DMS53 (cell line): ENCODE data around the gene GLT1D1.

ENCODE experiments used
- DNase-seq: peaks from one replicate; lab custom pipeline; 2025; lab: John Stamatoyannopoulos, UW

Gene GLT1D1

GRCh38 chr12:128966203-128966810 is 113.0 kb downstream of the GLT1D1 start:
- DNase-seq, result peak; percentile 11

- no peak for DNase-seq
These were observed 115.4 kb downstream of the GLT1D1 start for GRCh38 chr12:128968668-128969067.

- DNase-seq, result peak; percentile 96
These were observed 116.3 kb downstream of the GLT1D1 start for GRCh38 chr12:128969480-128970055.

GRCh38 chr12:128970110-128970509 is 116.8 kb downstream of the GLT1D1 start:
- DNase-seq, result peak; percentile 56

- peak; percentile 27 for DNase-seq
These were observed 117.7 kb downstream of the GLT1D1 start for GRCh38 chr12:128970941-128971340.

- DNase-seq, result peak; percentile 81
These were observed 118.5 kb downstream of the GLT1D1 start for GRCh38 chr12:128971802-128972201.

GRCh38 chr12:128973883-128974681 is 120.8 kb downstream of the GLT1D1 start:
- no peak for DNase-seq

GRCh38 chr12:128974881-128975280 is 121.6 kb downstream of the GLT1D1 start:
- DNase-seq, result no peak

- peak; percentile 37 for DNase-seq
These were observed 123.0 kb downstream of the GLT1D1 start for GRCh38 chr12:128976120-128976738.

GRCh38 chr12:128977441-128977840 is 124.2 kb downstream of the GLT1D1 start:
- peak; percentile 47 for DNase-seq

- no peak for DNase-seq
These were observed 124.8 kb downstream of the GLT1D1 start for GRCh38 chr12:128978067-128978466.

GRCh38 chr12:128980623-128981022 is 127.3 kb downstream of the GLT1D1 start:
- DNase-seq, result no peak

- DNase-seq, result no peak
These were observed 128.8 kb downstream of the GLT1D1 start for GRCh38 chr12:128981971-128982533.

- DNase-seq, result peak; percentile 78
These were observed 129.7 kb downstream of the GLT1D1 start for GRCh38 chr12:128982933-128983332.

GRCh38 chr12:128983371-128983770 is 130.1 kb downstream of the GLT1D1 start:
- DNase-seq, result peak; percentile 49

- no peak for DNase-seq
These were observed 133.7 kb downstream of the GLT1D1 start for GRCh38 chr12:128986957-128987356.

GRCh38 chr12:128989287-128989686 is 136.0 kb downstream of the GLT1D1 start:
- no peak for DNase-seq

- DNase-seq, result no peak
These were observed 138.4 kb downstream of the GLT1D1 start for GRCh38 chr12:128991716-128992115.

- no peak for DNase-seq
These were observed 138.8 kb downstream of the GLT1D1 start for GRCh38 chr12:128992116-128992515.

GRCh38 chr12:128992550-128992949 is 139.3 kb downstream of the GLT1D1 start:
- DNase-seq, result no peak

GRCh38 chr12:128994856-128995255 is 141.6 kb downstream of the GLT1D1 start:
- DNase-seq, result peak; percentile 30

GRCh38 chr12:128995619-128996018 is 142.3 kb downstream of the GLT1D1 start:
- no peak for DNase-seq
